Measurements from ENCODE around the gene TAS2R40. TPM values are rescaled to one million over a fixed set of nuclear protein-coding genes. Genes with fewer than 3 reads are reported as not detected.

The TAS2R40 gene
- total and polyA plus RNA-seq, 7 donors: not detected

- H3K4me3 ChIP-seq: no peak overlapping the region
Observed at GRCh38 chr7:143221286-143221685, 551 bp upstream of the TAS2R40 start.

GRCh38 chr7:143222782-143223181 lies 945 bp downstream of the TAS2R40 start:
- DNase-seq: no peak
- TF ChIP-seq CTCF (IDR thresholded peaks at IDR 0.05): no peak
- WGBS, 3 donors: 86 to 89% (median 86%) methylated on average over 7 of the region's 7 CpGs
- H3K4me1 ChIP-seq: no peaks in the 10 kb centered on the region
- H3K9me3 ChIP-seq: no peaks in the 10 kb centered on the region
- intact Hi-C loops (cut with DNase I): no loop called here
- no peak for ATAC-seq
- no peaks in the 10 kb centered on the region for H3K27me3 ChIP-seq (ENCODE audit: insufficient read depth in 3 of 3, low read length in 2 of 3)
- no peaks in the 10 kb centered on the region for H3K36me3 ChIP-seq (ENCODE audit: insufficient read depth in 1 of 2, low read depth in 1 of 2)
- H3K4me3 ChIP-seq: no peak overlapping the region
- no peak overlapping the region for H3K27ac ChIP-seq

More at GRCh38 chr7:143221286-143221685, 551 bp upstream of the TAS2R40 start:
- intact Hi-C loops (cut with DNase I): no loop called here
- Histone ChIP-seq H3K27ac (no peak overlapping the region), H3K36me3 (ENCODE audit: insufficient read depth in 1 of 2, low read depth in 1 of 2) (no peaks in the 10 kb centered on the region), H3K27me3 (ENCODE audit: insufficient read depth in 3 of 3, low read length in 2 of 3) (no peaks in the 10 kb centered on the region), H3K9me3 (no peaks in the 10 kb centered on the region), H3K4me1 (no peaks in the 10 kb centered on the region)
- ATAC-seq (no peak), DNase-seq (no peak)
- WGBS, 3 donors: 68 to 75% (median 70%) methylated on average over 2 of the region's 2 CpGs
- no peak for TF ChIP-seq CTCF (IDR thresholded peaks at IDR 0.05)

GRCh38 chr7:143223784-143224183 lies 1.9 kb downstream of the TAS2R40 start:
- H3K4me1 ChIP-seq: no peaks in the 10 kb centered on the region
- TF ChIP-seq CTCF (IDR thresholded peaks at IDR 0.05): no peak
- intact Hi-C loops (cut with DNase I): no loop called here
- H3K36me3 ChIP-seq (ENCODE audit: insufficient read depth in 1 of 2, low read depth in 1 of 2): no peaks in the 10 kb centered on the region
- ATAC-seq: no peak
- no peak for DNase-seq
- no peak overlapping the region for H3K27ac ChIP-seq
- H3K9me3 ChIP-seq: no peaks in the 10 kb centered on the region
- no peak overlapping the region for H3K4me3 ChIP-seq
- no peaks in the 10 kb centered on the region for H3K27me3 ChIP-seq (ENCODE audit: insufficient read depth in 3 of 3, low read length in 2 of 3)
- whole genome bisulfite sequencing, 3 donors: 82 to 89% (median 83%) methylated on average over 4 of the region's 4 CpGs

- no peaks in the 10 kb centered on the region for H3K4me1 ChIP-seq
- intact Hi-C loops (cut with DNase I): no loop called here
- WGBS, 3 donors: 83 to 91% (median 89%) methylated on average over 5 of the region's 5 CpGs
Observed at GRCh38 chr7:143225047-143225446, 3.2 kb downstream of the TAS2R40 start.

More at GRCh38 chr7:143225047-143225446, 3.2 kb downstream of the TAS2R40 start:
- no peaks in the 10 kb centered on the region for H3K27me3 ChIP-seq (ENCODE audit: insufficient read depth in 3 of 3, low read length in 2 of 3)
- no peak overlapping the region for H3K27ac ChIP-seq
- no peaks in the 10 kb centered on the region for H3K9me3 ChIP-seq
- no peaks in the 10 kb centered on the region for H3K36me3 ChIP-seq (ENCODE audit: insufficient read depth in 1 of 2, low read depth in 1 of 2)
- ATAC-seq (no peak), DNase-seq (no peak)
- H3K4me3 ChIP-seq: no peak overlapping the region
- TF ChIP-seq CTCF (IDR thresholded peaks at IDR 0.05): no peak

All from psoas muscle (tissue), 8 donors.